Stimulated activated CD8-positive, alpha-beta memory T cell treated with anti-CD3 and anti-CD28 coated beads, Interleukin-7, amount 100 ng/mL, for 1 hour (primary cell): ENCODE data around the gene STIM2.
"Not testable (repeated sequence)": the region's sequence is repeated elsewhere in the genome, so short reads cannot be mapped to it uniquely, and the experiment has no call there.

Source experiments
- DNase-seq, 2 donors: peaks; one replicate each; pipeline ENCODE4 v3.0.0-alpha.2; 2020; ENCODE audit warnings: low read depth in 2 of 2

STIM2 gene

GRCh38 chr4:26953366-26953765 is 92.7 kb downstream of the STIM2 start:
- DNase-seq, result no peak

- DNase-seq, result no peak
Observed at GRCh38 chr4:26953770-26954423, 93.3 kb downstream of the STIM2 start.

- DNase-seq, result no peak
Observed at GRCh38 chr4:26955241-26955640, 94.6 kb downstream of the STIM2 start.

- no peak for DNase-seq
Observed at GRCh38 chr4:26958925-26959653, 98.4 kb downstream of the STIM2 start.

GRCh38 chr4:26959654-26960047 is 99.0 kb downstream of the STIM2 start:
- no peak for DNase-seq

GRCh38 chr4:26962720-26963119 is 102.1 kb downstream of the STIM2 start:
- DNase-seq, result no peak

- DNase-seq, result no peak
Observed at GRCh38 chr4:26964512-26964911, 103.9 kb downstream of the STIM2 start.

GRCh38 chr4:26964994-26965393 is 104.4 kb downstream of the STIM2 start:
- no peak for DNase-seq

- not testable (repeated sequence) for DNase-seq
Observed at GRCh38 chr4:26975464-26976181, 115.0 kb downstream of the STIM2 start.

GRCh38 chr4:26978387-26979053 is 117.9 kb downstream of the STIM2 start:
- no peak for DNase-seq

GRCh38 chr4:26984896-26985295 is 124.3 kb downstream of the STIM2 start:
- DNase-seq, result no peak

- DNase-seq, result no peak
Observed at GRCh38 chr4:26985873-26986272, 125.2 kb downstream of the STIM2 start.

- no peak for DNase-seq
Observed at GRCh38 chr4:26987191-26987590, 126.5 kb downstream of the STIM2 start.

- DNase-seq, result no peak
Observed at GRCh38 chr4:26991057-26991456, 130.4 kb downstream of the STIM2 start.

GRCh38 chr4:26992657-26993361 is 132.2 kb downstream of the STIM2 start:
- no peak for DNase-seq

- DNase-seq, result no peak
Observed at GRCh38 chr4:26993539-26993938, 132.9 kb downstream of the STIM2 start.

- no peak for DNase-seq
Observed at GRCh38 chr4:26993967-26994366, 133.3 kb downstream of the STIM2 start.

- DNase-seq, result no peak
Observed at GRCh38 chr4:26995316-26995715, 134.7 kb downstream of the STIM2 start.

GRCh38 chr4:26996745-26997144 is 136.1 kb downstream of the STIM2 start:
- DNase-seq, result no peak

- no peak for DNase-seq
Observed at GRCh38 chr4:26999689-27000088, 139.0 kb downstream of the STIM2 start.

GRCh38 chr4:27000122-27000521 is 139.5 kb downstream of the STIM2 start:
- DNase-seq, result no peak

GRCh38 chr4:27000820-27001219 is 140.2 kb downstream of the STIM2 start:
- no peak for DNase-seq
